Upper lobe of right lung (tissue), 1 donor: Measurements from ENCODE around the gene CLMP. TPM values are rescaled to one million over a fixed set of nuclear protein-coding genes. Genes with fewer than 3 reads are reported as not detected.

Experiments used
- ATAC-seq: fragments of 200-7000 bp; cut with Tn5 transposase; one replicate; pipeline ENCODE4 v1.9.1; 2020; ENCODE audit warnings: mild to moderate bottlenecking, moderate library complexity
- DNase-seq: peaks from one replicate; pipeline ENCODE4 v3.0.0-alpha.2; 2020
- H3K27ac ChIP-seq: fragments of 200-600 bp; one replicate; pipeline ENCODE4 v1.8.0; 2022
- H3K27me3 ChIP-seq: fragments of 200-600 bp; one replicate; pipeline ENCODE4 v1.8.0; 2022; ENCODE audit warnings: mild to moderate bottlenecking
- H3K36me3 ChIP-seq: fragments of 200-600 bp; one replicate; pipeline ENCODE4 v1.8.0; 2022
- H3K4me1 ChIP-seq: fragments of 200-600 bp; one replicate; pipeline ENCODE4 v1.8.0; 2022
- H3K4me3 ChIP-seq: fragments of 200-600 bp; one replicate; pipeline ENCODE4 v1.8.0; 2022; ENCODE audit warnings: mild to moderate bottlenecking
- H3K9me3 ChIP-seq: fragments of 200-600 bp; one replicate; pipeline ENCODE4 v1.8.0; 2022
- intact Hi-C: fragments of 100-400 bp; cut with DNase I; formaldehyde crosslinking; loops from one replicate; pipeline ENCODE4 v1.11.0; 2022
- total RNA-seq: library from RNA; stranded (reverse); fragmentation: NEBNext Ultra II Directional; extraction: Animal tissue kit (Norgen Biotek cat#: 25700); gene quantifications from one replicate; pipeline ENCODE4 v1.2.1, GENCODE V29; 2021
- TF ChIP-seq, protein P1 (sequence below): fragments of 200-600 bp; IDR thresholded peaks from one replicate; pipeline ENCODE4 v1.8.0; 2022; ENCODE audit warnings: antibody characterized with exemption
- donor health status: DM: no; HTN: yes; CAD: no; lungs with severe emphysema.

The CLMP gene
- total RNA-seq, 1 donor from 2014 or later: 17.6 TPM

DNA sequence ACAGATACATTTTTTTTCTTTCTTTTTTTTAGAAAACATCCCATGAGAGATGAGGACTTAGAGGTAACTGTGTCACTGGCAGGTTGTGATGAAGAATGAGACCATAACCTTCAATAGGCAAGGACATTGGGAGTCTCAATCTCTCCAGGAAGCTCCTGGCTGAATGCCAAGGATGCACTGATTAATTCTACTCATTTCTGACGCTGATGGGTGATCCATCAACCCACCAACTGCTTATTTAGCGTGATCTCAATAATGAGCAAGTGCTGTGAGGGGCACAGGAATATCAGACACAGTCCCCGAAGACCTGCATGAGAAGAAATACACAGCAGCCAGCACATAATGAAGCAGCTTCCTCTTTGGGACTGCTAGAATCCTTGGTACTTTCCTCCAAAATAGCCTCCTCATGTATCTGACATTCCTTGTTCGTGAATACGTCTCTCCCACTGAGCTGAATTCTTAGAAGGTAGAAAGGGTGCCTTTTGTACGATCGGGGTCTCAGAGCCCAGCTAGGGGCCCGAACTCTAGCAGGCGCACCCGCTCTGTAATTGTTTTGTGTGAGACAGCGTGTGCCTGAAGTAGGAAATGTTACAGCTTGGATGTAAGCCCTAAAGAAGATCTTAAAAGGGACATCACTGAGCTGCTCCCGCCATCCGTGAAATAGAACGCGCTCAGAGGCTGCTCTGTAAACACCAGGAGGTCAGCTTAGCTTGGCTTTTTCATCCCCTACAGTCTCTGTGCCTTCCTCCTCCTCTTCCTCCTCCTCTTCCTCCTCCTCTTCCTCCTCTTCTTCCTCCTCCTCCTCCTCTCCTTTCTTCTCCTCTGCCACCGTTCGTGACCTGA lies 7.2 kb downstream of the CLMP start:
- ATAC-seq: no peak
- TF ChIP-seq, protein P1, sequence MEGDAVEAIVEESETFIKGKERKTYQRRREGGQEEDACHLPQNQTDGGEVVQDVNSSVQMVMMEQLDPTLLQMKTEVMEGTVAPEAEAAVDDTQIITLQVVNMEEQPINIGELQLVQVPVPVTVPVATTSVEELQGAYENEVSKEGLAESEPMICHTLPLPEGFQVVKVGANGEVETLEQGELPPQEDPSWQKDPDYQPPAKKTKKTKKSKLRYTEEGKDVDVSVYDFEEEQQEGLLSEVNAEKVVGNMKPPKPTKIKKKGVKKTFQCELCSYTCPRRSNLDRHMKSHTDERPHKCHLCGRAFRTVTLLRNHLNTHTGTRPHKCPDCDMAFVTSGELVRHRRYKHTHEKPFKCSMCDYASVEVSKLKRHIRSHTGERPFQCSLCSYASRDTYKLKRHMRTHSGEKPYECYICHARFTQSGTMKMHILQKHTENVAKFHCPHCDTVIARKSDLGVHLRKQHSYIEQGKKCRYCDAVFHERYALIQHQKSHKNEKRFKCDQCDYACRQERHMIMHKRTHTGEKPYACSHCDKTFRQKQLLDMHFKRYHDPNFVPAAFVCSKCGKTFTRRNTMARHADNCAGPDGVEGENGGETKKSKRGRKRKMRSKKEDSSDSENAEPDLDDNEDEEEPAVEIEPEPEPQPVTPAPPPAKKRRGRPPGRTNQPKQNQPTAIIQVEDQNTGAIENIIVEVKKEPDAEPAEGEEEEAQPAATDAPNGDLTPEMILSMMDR: no peak
- intact Hi-C loops: no loop called here
- no peak for DNase-seq
- H3K27ac ChIP-seq: no peak overlapping the region
- H3K9me3 ChIP-seq: no peaks in the 10 kb centered on the region
- H3K4me3 ChIP-seq: no peak overlapping the region
- H3K36me3 ChIP-seq: no peaks in the 10 kb centered on the region
- no peaks in the 10 kb centered on the region for H3K4me1 ChIP-seq
- peaks cover 2% of the 10 kb centered on the region for H3K27me3 ChIP-seq

DNA sequence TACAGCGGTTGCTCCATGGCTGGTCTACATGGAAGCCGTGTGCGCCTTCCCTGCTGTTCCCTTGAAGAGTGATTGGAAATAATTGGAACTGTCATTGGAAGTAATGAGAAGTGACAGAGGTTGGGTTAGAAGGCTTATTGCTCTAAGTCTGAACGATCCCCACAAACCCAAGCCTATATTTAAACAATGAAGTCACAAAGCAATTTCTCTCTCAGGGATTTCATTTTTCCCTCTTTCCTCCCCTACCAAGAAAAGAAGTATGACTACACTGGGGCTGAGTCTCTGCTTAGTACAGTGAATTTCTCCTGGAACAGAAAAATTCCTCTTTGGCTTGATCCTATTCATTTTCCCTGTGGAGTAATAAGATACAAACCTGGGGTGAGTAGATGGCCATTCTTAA lies 7.8 kb downstream of the CLMP start:
- ATAC-seq (no peak), DNase-seq (no peak)
- Histone ChIP-seq H3K27ac (no peak overlapping the region), H3K9me3 (no peaks in the 10 kb centered on the region), H3K4me3 (no peak overlapping the region), H3K36me3 (no peaks in the 10 kb centered on the region), H3K4me1 (no peaks in the 10 kb centered on the region), H3K27me3 (no peaks in the 10 kb centered on the region)
- intact Hi-C loops: no loop called here
- TF ChIP-seq, protein P1: no peak

DNA sequence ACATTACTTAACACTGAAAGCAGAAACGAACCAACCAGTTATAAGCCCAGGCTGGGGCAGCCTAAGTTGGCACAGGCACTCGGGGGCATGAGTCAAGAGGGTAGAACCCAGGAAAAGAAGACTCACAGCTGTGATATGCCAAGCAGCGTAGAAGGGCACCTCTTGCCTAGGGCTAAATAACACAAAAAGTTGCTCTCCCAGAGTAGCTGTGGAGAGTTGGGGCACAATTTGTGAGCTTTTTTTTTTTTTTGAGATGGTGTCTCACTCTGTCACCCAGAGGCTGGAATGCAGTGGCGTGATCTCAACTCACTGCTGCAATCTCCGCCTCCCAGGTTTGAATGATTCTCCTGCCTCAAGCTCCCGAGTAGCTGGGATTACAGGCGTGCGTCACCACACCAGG lies 8.8 kb downstream of the CLMP start:
- Histone ChIP-seq H3K4me3 (no peak overlapping the region), H3K27me3 (no peaks in the 10 kb centered on the region), H3K4me1 (no peaks in the 10 kb centered on the region), H3K27ac (no peak overlapping the region), H3K9me3 (no peaks in the 10 kb centered on the region), H3K36me3 (no peaks in the 10 kb centered on the region)
- intact Hi-C loops: no loop called here
- no peak for DNase-seq
- TF ChIP-seq, protein P1: no peak
- ATAC-seq: no peak

DNA sequence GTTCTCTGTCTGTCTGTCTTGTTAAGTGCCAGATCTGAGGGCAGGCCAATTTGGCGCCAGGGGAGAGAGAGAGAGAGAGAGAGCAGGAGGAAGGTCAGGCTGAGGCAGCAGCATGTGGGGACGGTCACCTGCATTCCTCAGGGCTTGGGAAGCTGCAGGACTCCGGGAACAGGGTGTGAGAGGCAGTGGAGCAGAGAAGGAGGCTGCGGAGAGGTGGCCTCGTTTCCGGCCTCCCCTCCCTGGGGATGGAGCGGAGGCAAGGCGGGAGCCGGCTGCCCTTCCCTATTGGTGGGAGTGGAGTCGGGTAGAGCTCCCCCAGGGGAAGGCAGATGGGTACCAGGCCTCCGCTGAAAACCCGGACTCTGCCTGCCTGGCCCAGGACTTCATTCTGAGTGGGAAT lies 9.7 kb downstream of the CLMP start:
- TF ChIP-seq, protein P1: no peak
- no peak overlapping the region for H3K27ac ChIP-seq
- H3K4me1 ChIP-seq: no peaks in the 10 kb centered on the region
- H3K36me3 ChIP-seq: no peaks in the 10 kb centered on the region
- DNase-seq (no peak), ATAC-seq (no peak)
- intact Hi-C loops: no loop called here
- H3K9me3 ChIP-seq: no peaks in the 10 kb centered on the region
- H3K27me3 ChIP-seq: no peaks in the 10 kb centered on the region
- H3K4me3 ChIP-seq: no peak overlapping the region

DNA sequence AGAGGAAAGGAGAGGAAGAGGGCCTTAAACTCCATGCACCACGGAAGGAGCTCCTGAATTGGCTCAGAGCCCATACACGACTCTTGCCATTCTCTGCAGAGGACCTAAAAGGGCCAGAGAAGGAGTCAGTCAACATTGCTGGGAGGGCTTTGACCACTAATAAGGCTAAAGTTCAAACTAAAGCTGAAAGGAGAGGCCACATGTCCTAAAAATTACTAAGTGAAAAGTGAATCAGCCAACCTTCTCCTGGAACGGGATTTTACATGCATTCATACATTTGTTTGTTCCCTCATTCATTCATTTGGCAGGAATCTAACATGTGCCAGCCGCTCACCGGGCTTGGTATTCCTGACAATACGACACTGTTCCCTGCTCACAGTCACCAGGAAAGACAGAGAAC lies 10.5 kb downstream of the CLMP start:
- no peak overlapping the region for H3K4me3 ChIP-seq
- no peaks in the 10 kb centered on the region for H3K27me3 ChIP-seq
- H3K36me3 ChIP-seq: no peaks in the 10 kb centered on the region
- intact Hi-C loops: no loop called here
- DNase-seq (no peak), ATAC-seq (no peak)
- no peak overlapping the region for H3K27ac ChIP-seq
- TF ChIP-seq, protein P1: no peak
- no peaks in the 10 kb centered on the region for H3K9me3 ChIP-seq
- H3K4me1 ChIP-seq: peaks cover 2% of the 10 kb centered on the region
